Thoracic aorta (tissue), 2 donors: Measurements from ENCODE around the gene NCAM2. TPM values are rescaled to one million over a fixed set of nuclear protein-coding genes. Genes with fewer than 3 reads are reported as not detected.

ENCODE experiments used
- ATAC-seq: fragments of 150-250 bp; one replicate; pipeline ENCODE4 v1.8.0; 2017; ENCODE audit warnings: low read depth; ENCODE audit not compliant: insufficient number of reproducible peaks, low FRiP score
- DNase-seq: peaks from one replicate; pipeline ENCODE4 v3.0.0-alpha.2; 2020; ENCODE audit warnings: low spot score
- H3K27ac ChIP-seq, 2 donors: fragments of 200-600 bp; sonication (generic); 1 replicate in 1 of 2; 2 replicates in 1 of 2; pipeline ENCODE4 v1.5.1; 2016; ENCODE audit warnings: mild to moderate bottlenecking in 2 of 2, moderate library complexity in 2 of 2
- H3K27me3 ChIP-seq: fragments of 200-600 bp; sonication (generic); replicated peaks from 2 replicates; pipeline ENCODE4 v1.6.0; 2016; ENCODE audit warnings: mild to moderate bottlenecking; ENCODE audit not compliant: insufficient read depth
- H3K36me3 ChIP-seq: fragments of 200-600 bp; sonication (generic); one replicate; pipeline ENCODE4 v1.5.1; 2016
- H3K4me1 ChIP-seq, 2 donors: fragments of 200-600 bp; sonication (generic); 1 replicate in 1 of 2; 2 replicates in 1 of 2; pipeline versions ENCODE4 v1.5.1 to v1.6.0; 2016; ENCODE audit warnings: low read depth in 2 of 2, mild to moderate bottlenecking in 1 of 2; ENCODE audit not compliant: control insufficient read depth in 1 of 2
- H3K4me3 ChIP-seq: fragments of 200-600 bp; sonication (generic); 2 replicates; pipeline ENCODE4 v1.5.1; 2016; ENCODE audit warnings: mild to moderate bottlenecking
- H3K9me3 ChIP-seq: fragments of 200-600 bp; sonication (generic); 2 replicates; pipeline ENCODE4 v1.5.1; 2016
- CTCF ChIP-seq: fragments of 200-600 bp; sonication (generic); IDR thresholded peaks from one replicate; pipeline ENCODE4 v1.5.1; 2019; ENCODE audit warnings: antibody characterized with exemption
- total RNA-seq, 2 donors: library from RNA; depleted of rRNA; stranded (reverse); fragments of >200 nt; gene quantifications; one replicate each; pipeline versions ENCODE4 v1.1.0 to v1.2.3, GENCODE V29; 2016

The NCAM2 gene
- total RNA-seq, 2 donors from 2014 or later = 0.99 to 1.4 TPM

- DNase-seq = no peak
- no peak overlapping the region for H3K27ac ChIP-seq
- no peak for TF ChIP-seq CTCF
Observed at GRCh38 chr21:20998886-20999285, 677 bp downstream of the NCAM2 start.

GRCh38 chr21:20999659-21000058 is 1.4 kb downstream of the NCAM2 start:
- H3K4me1 ChIP-seq = peaks cover 7 to 14% of the 10 kb centered on the region in 2 donors
- no peaks in the 10 kb centered on the region for H3K27me3 ChIP-seq
- TF ChIP-seq CTCF = peak; percentile 61
- no peaks in the 10 kb centered on the region for H3K9me3 ChIP-seq
- no peak overlapping the region for H3K27ac ChIP-seq
- H3K36me3 ChIP-seq = no peaks in the 10 kb centered on the region
- no peak for DNase-seq
- H3K4me3 ChIP-seq = no peak overlapping the region
- ATAC-seq = peak; percentile 53

More at GRCh38 chr21:20998886-20999285, 677 bp downstream of the NCAM2 start:
- no peaks in the 10 kb centered on the region for H3K9me3 ChIP-seq
- peak overlapping the region; percentile 71 for H3K4me3 ChIP-seq
- no peak for ATAC-seq
- H3K27me3 ChIP-seq = no peaks in the 10 kb centered on the region
- peaks cover 7 to 14% of the 10 kb centered on the region in 2 donors for H3K4me1 ChIP-seq
- no peaks in the 10 kb centered on the region for H3K36me3 ChIP-seq

GRCh38 chr21:21000591-21001175 is 2.5 kb downstream of the NCAM2 start:
- no peak for ATAC-seq
- TF ChIP-seq CTCF = no peak
- H3K4me3 ChIP-seq = no peak overlapping the region

GRCh38 chr21:21001591-21002100 is 3.4 kb downstream of the NCAM2 start:
- Histone ChIP-seq H3K4me1 (peaks cover 7 to 13% of the 10 kb centered on the region in 2 donors), H3K27me3 (no peaks in the 10 kb centered on the region), H3K4me3 (no peak overlapping the region), H3K36me3 (no peaks in the 10 kb centered on the region), H3K27ac (no peak overlapping the region), H3K9me3 (no peaks in the 10 kb centered on the region)
- no peak for ATAC-seq
- DNase-seq = no peak
- TF ChIP-seq CTCF = no peak

More at GRCh38 chr21:21000591-21001175, 2.5 kb downstream of the NCAM2 start:
- no peaks in the 10 kb centered on the region for H3K36me3 ChIP-seq
- H3K9me3 ChIP-seq = no peaks in the 10 kb centered on the region
- no peak overlapping the region for H3K27ac ChIP-seq
- no peak for DNase-seq
- no peaks in the 10 kb centered on the region for H3K27me3 ChIP-seq
- H3K4me1 ChIP-seq = peaks cover 7 to 14% of the 10 kb centered on the region in 2 donors

GRCh38 chr21:21002153-21002552 is 3.9 kb downstream of the NCAM2 start:
- no peak for TF ChIP-seq CTCF
- H3K4me3 ChIP-seq = no peak overlapping the region
- peaks cover 6 to 8% of the 10 kb centered on the region in 2 donors for H3K4me1 ChIP-seq
- ATAC-seq (no peak), DNase-seq (no peak)
- no peaks in the 10 kb centered on the region for H3K36me3 ChIP-seq
- H3K9me3 ChIP-seq = no peaks in the 10 kb centered on the region
- no peak overlapping the region for H3K27ac ChIP-seq
- H3K27me3 ChIP-seq = no peaks in the 10 kb centered on the region
